Measurements from ENCODE around the gene GAD1.

The GAD1 gene

GRCh38 chr2:170822290-170823087 lies 5.8 kb downstream of the GAD1 start:
- no peak overlapping the region for H3K4me3 ChIP-seq (ENCODE audit: low read depth, low read length)

GRCh38 chr2:170823088-170823897 lies 6.6 kb downstream of the GAD1 start:
- no peak for TF ChIP-seq CTCF (conservative IDR thresholded peaks at IDR 0.05; ENCODE audit: low read depth, low read length)
- no peak for DNase-seq (ENCODE audit: low read depth)
- no peak overlapping the region for H3K4me3 ChIP-seq (ENCODE audit: low read depth, low read length)

More at GRCh38 chr2:170822290-170823087, 5.8 kb downstream of the GAD1 start:
- TF ChIP-seq CTCF (conservative IDR thresholded peaks at IDR 0.05; ENCODE audit: low read depth, low read length): no peak
- no peak for DNase-seq (ENCODE audit: low read depth)

GRCh38 chr2:170823898-170824215 lies 7.2 kb downstream of the GAD1 start:
- H3K4me3 ChIP-seq (ENCODE audit: low read depth, low read length): no peak overlapping the region
- no peak for TF ChIP-seq CTCF (conservative IDR thresholded peaks at IDR 0.05; ENCODE audit: low read depth, low read length)
- DNase-seq (ENCODE audit: low read depth): no peak

GRCh38 chr2:170824526-170825015 lies 7.9 kb downstream of the GAD1 start:
- no peak for TF ChIP-seq CTCF (conservative IDR thresholded peaks at IDR 0.05; ENCODE audit: low read depth, low read length)
- H3K4me3 ChIP-seq (ENCODE audit: low read depth, low read length): no peak overlapping the region
- no peak for DNase-seq (ENCODE audit: low read depth)

GRCh38 chr2:170827841-170828532 lies 11.3 kb downstream of the GAD1 start:
- no peak for DNase-seq (ENCODE audit: low read depth)
- no peak for TF ChIP-seq CTCF (conservative IDR thresholded peaks at IDR 0.05; ENCODE audit: low read depth, low read length)

GRCh38 chr2:170828533-170828916 lies 11.8 kb downstream of the GAD1 start:
- TF ChIP-seq CTCF (conservative IDR thresholded peaks at IDR 0.05; ENCODE audit: low read depth, low read length): no peak
- no peak overlapping the region for H3K4me3 ChIP-seq (ENCODE audit: low read depth, low read length)
- no peak for DNase-seq (ENCODE audit: low read depth)

More at GRCh38 chr2:170827841-170828532, 11.3 kb downstream of the GAD1 start:
- no peak overlapping the region for H3K4me3 ChIP-seq (ENCODE audit: low read depth, low read length)
